WTC11 (cell line): ENCODE data around the gene NHERF1.

Source experiments
- ETV6 ChIP-seq: sonication (generic); formaldehyde crosslinking; IDR thresholded peaks from 2 replicates; pipeline ENCODE4 v1.8.1; 2022; ENCODE audit warnings: mild to moderate bottlenecking, missing genetic modification reagents
- RORB ChIP-seq: fragments of 250-450 bp; sonication (Bioruptor Pico); IDR thresholded peaks from 2 replicates; pipeline ENCODE4 v1.9.0; 2021; ENCODE audit warnings: mild to moderate bottlenecking
- USF2 ChIP-seq: sonication (generic); formaldehyde crosslinking; IDR thresholded peaks from 2 replicates; pipeline ENCODE4 v1.8.1; 2023; ENCODE audit warnings: mild to moderate bottlenecking, missing genetic modification reagents, moderate library complexity

DNA sequence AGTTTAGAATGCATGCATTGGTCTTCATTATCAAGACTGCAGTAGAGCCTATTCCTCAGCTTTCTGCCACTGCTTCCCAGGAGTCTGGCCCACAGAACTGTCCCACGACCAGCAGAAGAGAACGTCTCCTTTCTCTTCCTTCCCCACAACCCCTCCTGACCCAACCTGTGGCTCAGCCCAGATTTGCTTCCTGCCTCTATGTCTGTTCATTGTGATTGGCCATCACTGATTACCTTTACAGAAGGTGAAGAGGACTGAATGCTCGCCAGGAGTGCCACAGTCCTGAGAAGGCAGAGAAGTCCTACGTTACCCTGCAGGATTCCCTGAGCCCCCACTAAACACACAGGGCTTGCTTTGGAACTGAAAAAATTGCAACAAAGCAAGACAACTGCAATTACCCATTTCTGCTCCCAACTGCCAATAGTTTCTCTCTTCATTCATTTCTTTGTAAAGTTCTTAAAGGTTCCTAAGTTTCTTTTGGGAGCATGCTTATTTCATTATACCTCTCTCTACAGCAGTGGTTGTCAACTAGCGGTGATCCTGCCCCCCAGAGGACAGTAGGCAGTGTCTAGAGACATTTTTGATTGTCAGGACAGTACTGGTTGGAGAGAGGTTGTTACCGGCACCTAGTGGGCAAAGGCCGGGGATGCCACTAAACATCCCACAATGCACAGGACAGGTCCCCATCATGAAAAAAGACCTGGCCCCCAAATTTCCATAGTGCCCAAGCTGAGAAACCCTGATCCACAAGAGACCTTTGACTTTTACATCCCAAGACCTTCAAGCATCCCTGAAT, 32.2 kb downstream of the NHERF1 start:
- TF ChIP-seq RORB: no peak
- TF ChIP-seq ETV6 (CRISPR knock-in tag): no peak
- TF ChIP-seq USF2 (CRISPR knock-in tag): no peak
